HG03520 (cell line): Measurements from ENCODE around the gene SMIM26.
"Not testable (repeated sequence)": the region's sequence is repeated elsewhere in the genome, so short reads cannot be mapped to it uniquely, and the experiment has no call there.

Experiments
- ATAC-seq: cut with Tn5 transposase; IDR thresholded peaks from one replicate; pipeline ENCODE4 v1.9.1; 2021; ENCODE audit warnings: mild to moderate bottlenecking, moderate library complexity; ENCODE audit not compliant: unreplicated experiment

SMIM26 gene

GRCh38 chr20:18566892-18567738 lies at the start of gene SMIM26:
Gene SMIM26 (plus strand): TSS chr20:18567432. CDS start chr20:18567479, 47 bp downstream.
- ATAC-seq = peak; percentile 99

GRCh38 chr20:18522066-18522465 lies 45.2 kb upstream of the SMIM26 start:
- not testable (repeated sequence) for ATAC-seq

GRCh38 chr20:18523066-18523465 lies 44.2 kb upstream of the SMIM26 start:
- ATAC-seq = no peak

- ATAC-seq = no peak
These were observed 42.6 kb upstream of the SMIM26 start for GRCh38 chr20:18524646-18525045.

GRCh38 chr20:18526761-18527160 lies 40.5 kb upstream of the SMIM26 start:
- ATAC-seq = not testable (repeated sequence)

GRCh38 chr20:18527339-18527738 lies 39.9 kb upstream of the SMIM26 start:
- no peak for ATAC-seq

GRCh38 chr20:18527836-18528235 lies 39.4 kb upstream of the SMIM26 start:
- ATAC-seq = no peak

GRCh38 chr20:18529041-18529440 lies 38.2 kb upstream of the SMIM26 start:
- no peak for ATAC-seq

- ATAC-seq = no peak
These were observed 34.6 kb upstream of the SMIM26 start for GRCh38 chr20:18532626-18533025.

GRCh38 chr20:18533491-18533890 lies 33.7 kb upstream of the SMIM26 start:
- ATAC-seq = no peak

GRCh38 chr20:18533978-18534644 lies 33.1 kb upstream of the SMIM26 start:
- ATAC-seq = no peak

GRCh38 chr20:18537651-18538050 lies 29.6 kb upstream of the SMIM26 start:
- ATAC-seq = no peak

- no peak for ATAC-seq
These were observed 25.5 kb upstream of the SMIM26 start for GRCh38 chr20:18541741-18542140.

- no peak for ATAC-seq
These were observed 24.0 kb upstream of the SMIM26 start for GRCh38 chr20:18543216-18543615.

- no peak for ATAC-seq
These were observed 23.3 kb upstream of the SMIM26 start for GRCh38 chr20:18543932-18544331.

GRCh38 chr20:18545566-18545965 lies 21.7 kb upstream of the SMIM26 start:
- ATAC-seq = no peak

GRCh38 chr20:18548465-18548864 lies 18.8 kb upstream of the SMIM26 start:
- no peak for ATAC-seq

- ATAC-seq = no peak
These were observed 13.5 kb upstream of the SMIM26 start for GRCh38 chr20:18553746-18554145.

GRCh38 chr20:18567739-18568091 lies 483 bp downstream of the SMIM26 start:
- no peak for ATAC-seq

GRCh38 chr20:18571009-18571408 lies 3.8 kb downstream of the SMIM26 start:
- no peak for ATAC-seq

GRCh38 chr20:18571578-18571977 lies 4.3 kb downstream of the SMIM26 start:
- ATAC-seq = no peak

GRCh38 chr20:18577942-18578341 lies 10.7 kb downstream of the SMIM26 start:
- no peak for ATAC-seq
